Retinal pigment epithelial cell (primary cell): ENCODE measurements around the gene UMAD1.

Source experiments
- DNase-seq: peaks from one replicate; pipeline ENCODE4 v3.0.0-alpha.2; 2010; ENCODE audit warnings: low read depth
- H3K4me3 ChIP-seq: 2 replicates; pipeline ENCODE4 v1.5.1; 2011; ENCODE audit warnings: mild to moderate bottlenecking, low read length, control low read depth, moderate library complexity
- TF ChIP-seq, protein P1 (sequence below): conservative IDR thresholded peaks from 2 replicates; pipeline ENCODE4 v1.5.1; 2011; ENCODE audit warnings: low read depth, low read length, control low read depth, inconsistent platforms

The UMAD1 gene

DNA sequence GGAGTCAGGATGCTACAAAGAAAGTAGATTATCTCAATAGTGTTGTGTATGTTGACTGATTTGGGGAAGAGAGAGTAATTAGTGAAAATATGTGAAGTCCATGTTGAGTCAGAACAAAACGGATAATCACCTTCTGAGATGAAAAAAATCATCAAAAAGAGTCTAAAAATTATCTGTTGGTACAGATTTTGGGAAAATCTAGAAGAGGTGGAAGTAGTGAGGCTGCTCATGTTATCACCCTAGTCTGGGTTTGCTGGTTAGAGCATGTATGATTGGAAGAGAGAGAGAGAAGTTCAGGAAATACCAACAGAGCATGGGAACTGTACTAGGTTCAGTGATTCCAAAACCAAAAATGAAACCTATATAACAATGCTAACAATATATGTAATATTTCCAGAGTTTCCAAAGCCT is 65.6 kb downstream of the UMAD1 start:
- TF ChIP-seq, protein P1, sequence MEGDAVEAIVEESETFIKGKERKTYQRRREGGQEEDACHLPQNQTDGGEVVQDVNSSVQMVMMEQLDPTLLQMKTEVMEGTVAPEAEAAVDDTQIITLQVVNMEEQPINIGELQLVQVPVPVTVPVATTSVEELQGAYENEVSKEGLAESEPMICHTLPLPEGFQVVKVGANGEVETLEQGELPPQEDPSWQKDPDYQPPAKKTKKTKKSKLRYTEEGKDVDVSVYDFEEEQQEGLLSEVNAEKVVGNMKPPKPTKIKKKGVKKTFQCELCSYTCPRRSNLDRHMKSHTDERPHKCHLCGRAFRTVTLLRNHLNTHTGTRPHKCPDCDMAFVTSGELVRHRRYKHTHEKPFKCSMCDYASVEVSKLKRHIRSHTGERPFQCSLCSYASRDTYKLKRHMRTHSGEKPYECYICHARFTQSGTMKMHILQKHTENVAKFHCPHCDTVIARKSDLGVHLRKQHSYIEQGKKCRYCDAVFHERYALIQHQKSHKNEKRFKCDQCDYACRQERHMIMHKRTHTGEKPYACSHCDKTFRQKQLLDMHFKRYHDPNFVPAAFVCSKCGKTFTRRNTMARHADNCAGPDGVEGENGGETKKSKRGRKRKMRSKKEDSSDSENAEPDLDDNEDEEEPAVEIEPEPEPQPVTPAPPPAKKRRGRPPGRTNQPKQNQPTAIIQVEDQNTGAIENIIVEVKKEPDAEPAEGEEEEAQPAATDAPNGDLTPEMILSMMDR, result no peak
- H3K4me3 ChIP-seq, result no peak overlapping the region
- DNase-seq, result no peak

DNA sequence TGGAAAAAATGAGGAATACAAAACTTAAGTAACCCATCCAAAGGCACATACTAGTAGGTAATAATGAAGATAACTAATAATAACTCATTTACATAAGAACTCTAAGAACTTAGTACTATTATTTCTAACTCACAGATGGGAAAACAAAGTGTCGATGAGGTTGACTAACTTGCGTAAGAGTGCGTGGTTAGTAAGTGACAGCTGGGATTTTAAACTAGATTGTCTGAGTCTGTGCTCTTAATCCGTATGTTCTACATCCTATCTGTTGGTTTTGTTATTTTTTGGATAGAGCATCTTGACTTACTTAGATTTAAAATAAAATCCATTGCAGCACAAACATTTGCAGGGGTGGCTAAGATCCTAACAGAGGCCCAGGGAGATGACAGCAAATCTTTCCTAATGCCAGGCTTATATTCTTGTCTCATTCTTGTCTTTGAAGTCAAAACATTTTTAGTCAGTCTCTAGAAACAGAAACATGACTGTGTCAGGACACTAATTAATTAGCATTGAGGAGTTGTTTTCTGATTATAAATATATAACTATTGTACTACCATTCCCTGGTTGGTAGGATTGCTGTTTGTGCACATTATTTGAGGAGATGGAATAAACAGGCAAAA is 66.1 kb downstream of the UMAD1 start:
- no peak for DNase-seq
- TF ChIP-seq, protein P1, result no peak
- no peak overlapping the region for H3K4me3 ChIP-seq

DNA sequence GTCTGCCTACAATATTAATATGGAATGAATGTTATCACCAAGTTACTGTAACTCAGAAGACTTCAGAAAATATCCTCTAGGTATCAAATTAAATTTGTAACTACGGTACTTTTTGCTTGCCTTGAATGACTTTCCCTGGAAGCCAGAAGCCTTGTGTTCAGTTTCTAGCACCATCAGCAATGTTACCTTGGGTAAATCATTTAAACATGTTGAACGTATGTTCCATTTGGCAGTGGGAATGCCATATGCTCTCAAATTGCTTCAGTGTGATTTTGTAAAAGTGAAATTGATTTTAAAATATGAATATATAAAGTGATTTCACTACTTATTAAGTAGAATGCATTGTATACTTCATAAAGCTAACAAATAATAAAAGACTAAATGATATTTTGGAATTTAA is 66.7 kb downstream of the UMAD1 start:
- H3K4me3 ChIP-seq, result no peak overlapping the region
- TF ChIP-seq, protein P1, result no peak
- DNase-seq, result no peak

DNA sequence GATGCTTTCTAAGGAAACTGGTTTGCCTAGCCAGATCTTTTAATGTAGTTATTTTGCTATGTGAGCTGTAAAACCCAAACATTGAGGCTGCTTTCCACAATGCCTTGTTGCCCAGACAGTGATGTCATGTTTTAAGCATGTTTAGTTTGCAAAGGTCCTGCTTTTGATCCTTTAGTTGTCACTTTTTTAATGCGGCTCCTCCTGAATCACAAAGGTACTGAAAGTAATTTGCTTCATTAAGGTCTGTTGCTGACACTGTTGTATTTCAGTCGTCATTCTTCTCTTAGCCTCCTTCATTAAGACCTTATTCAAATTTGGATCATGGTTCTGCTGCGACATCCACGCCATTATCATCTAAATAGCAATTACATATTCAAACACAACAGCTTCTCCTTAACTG is 67.3 kb downstream of the UMAD1 start:
- no peak for DNase-seq
- H3K4me3 ChIP-seq, result no peak overlapping the region
- TF ChIP-seq, protein P1, result no peak

DNA sequence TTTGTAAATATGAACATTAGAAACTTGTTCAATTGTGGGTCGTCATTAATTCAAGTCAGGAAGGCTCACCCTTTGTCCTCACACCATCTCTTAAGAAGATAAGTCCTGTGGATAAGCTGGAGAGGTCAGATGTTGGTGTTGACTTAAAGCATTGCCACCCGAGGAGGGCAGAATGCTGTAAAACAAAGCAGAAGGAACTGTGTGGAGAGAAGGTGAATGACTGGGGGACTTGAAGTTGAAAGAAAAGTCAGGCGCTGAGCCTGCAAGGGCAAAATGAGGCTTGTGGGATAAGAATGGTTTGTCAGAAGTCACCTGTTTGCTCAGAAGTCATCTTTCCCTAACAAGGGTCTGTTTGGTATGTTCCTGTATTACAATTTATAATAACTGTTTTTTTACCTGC is 68.7 kb downstream of the UMAD1 start:
- TF ChIP-seq, protein P1, result peak; percentile 2
- H3K4me3 ChIP-seq, result no peak overlapping the region
- no peak for DNase-seq

DNA sequence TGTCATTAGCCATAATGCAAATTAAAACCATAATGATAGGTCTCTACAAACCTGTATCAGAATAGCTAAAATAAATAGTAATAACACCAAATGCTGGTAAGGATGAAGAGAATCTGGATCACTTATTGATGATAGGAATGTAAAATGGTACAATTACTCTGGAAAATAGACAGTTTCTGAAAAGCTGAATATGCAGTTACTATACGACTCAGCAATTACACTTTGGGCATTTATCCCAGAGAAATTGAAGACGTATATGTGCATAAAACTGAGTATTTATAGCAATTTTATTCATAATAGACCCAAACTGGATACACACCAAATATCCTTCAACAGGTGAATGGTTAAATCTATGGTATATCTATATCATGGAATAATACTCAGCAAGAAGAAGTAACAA is 69.9 kb downstream of the UMAD1 start:
- TF ChIP-seq, protein P1, result no peak
- no peak overlapping the region for H3K4me3 ChIP-seq
- DNase-seq, result no peak

DNA sequence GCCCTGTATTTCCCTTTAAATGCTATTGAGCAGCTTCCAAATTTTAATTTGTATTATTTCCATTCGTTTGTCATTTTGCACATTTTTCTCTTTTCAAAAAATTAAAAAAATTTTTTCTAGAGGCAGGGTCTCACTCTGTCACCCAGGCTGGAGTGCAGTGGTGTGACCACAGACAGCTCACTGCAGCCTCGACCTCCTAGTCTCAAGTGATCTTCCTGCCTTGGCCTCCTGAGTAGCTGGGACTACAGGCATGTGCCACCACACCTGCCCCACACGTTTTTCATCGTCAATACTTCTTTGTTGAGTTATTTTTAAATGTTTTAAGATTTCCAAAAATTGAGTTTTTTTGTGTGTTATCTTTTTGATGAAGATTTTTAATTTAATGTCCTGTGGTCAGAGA is 73.2 kb downstream of the UMAD1 start:
- TF ChIP-seq, protein P1, result no peak
- H3K4me3 ChIP-seq, result no peak overlapping the region
- DNase-seq, result no peak
